GOT3 (cell line): Measurements from ENCODE around the gene UBL4A.
"Not testable (repeated sequence)": the region's sequence is repeated elsewhere in the genome, so short reads cannot be mapped to it uniquely, and the experiment has no call there.

Source experiments
- DNase-seq: peaks from one replicate; lab custom pipeline; 2025; ENCODE audit warnings: mixed read lengths; lab: John Stamatoyannopoulos, UW

UBL4A gene

GRCh38 chrX:154507673-154508383, 21.4 kb upstream of the UBL4A start:
- no peak for DNase-seq

GRCh38 chrX:154506483-154507332, 20.3 kb upstream of the UBL4A start:
- no peak for DNase-seq

- no peak for DNase-seq
Observed at GRCh38 chrX:154505734-154506133, 19.3 kb upstream of the UBL4A start.

GRCh38 chrX:154502989-154503388, 16.6 kb upstream of the UBL4A start:
- no peak for DNase-seq

GRCh38 chrX:154502098-154502497, 15.7 kb upstream of the UBL4A start:
- DNase-seq: no peak

DNA sequence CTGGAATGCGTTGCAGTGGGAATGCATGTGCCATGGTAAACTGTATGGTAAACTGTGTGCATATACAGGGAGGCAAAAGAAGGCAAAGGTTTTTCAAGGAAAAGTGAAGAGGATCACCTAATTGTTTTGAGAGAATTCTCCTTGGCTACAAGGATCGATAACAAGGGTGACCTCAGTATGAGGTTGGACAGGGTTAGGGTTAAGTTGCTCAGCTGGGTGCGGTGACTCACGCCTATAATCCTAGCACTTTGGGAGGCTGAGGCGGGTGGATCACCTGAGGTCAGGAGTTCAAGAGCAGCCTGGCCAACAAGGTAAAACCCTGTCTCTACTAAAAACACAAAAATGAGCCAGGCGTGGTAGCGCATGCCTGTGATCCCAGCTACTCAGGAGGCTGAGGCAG, 15.0 kb upstream of the UBL4A start:
- DNase-seq: not testable (repeated sequence)

DNA sequence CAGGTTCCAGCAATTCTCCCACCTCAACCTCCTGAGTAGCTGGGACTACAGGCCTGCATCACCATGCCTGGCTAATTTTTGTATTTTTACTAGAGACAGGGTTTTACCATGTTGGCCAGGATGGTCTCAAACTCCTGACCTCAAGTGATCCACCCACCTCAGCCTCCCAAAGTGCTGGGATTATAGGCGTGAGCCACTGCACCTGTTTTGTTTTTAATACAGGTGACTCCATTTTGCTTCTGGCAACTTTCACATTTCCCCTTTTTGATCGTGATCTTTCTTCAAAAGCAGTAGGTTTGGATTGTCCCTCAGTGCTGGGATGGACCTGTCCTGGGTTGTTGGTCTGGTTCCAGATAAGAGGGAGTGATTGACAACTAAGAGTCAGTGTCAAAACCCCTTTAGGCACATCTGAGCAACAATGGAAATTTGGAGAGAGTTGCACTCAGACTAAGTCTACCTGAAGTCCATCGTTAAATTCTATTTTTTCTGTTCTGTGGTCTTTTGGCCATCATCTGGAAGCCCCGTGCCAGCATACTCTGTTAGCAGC, 10.2 kb upstream of the UBL4A start:
- DNase-seq: not testable (repeated sequence)

DNA sequence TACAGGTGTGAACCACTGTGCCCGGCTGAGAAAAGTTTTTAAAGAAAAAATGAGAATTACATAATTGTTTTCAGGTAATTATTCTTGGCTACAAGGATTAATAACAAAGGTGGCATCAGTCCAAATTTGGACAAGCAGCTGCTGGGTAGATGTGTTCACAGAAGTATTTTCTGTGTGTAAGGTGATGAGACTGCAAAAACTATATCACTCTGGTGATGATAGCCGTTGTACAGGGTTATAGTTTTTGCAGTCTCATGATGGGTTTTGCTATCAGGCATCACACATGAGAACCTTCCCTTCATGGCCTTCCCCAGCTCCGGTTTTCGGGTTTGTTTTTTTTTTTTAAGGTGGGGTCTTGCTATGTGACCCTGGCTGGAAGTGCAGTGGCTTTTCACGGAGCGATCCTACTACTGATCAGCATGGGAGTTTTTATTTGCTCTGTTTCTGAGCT, 9.1 kb upstream of the UBL4A start:
- no peak for DNase-seq

DNA sequence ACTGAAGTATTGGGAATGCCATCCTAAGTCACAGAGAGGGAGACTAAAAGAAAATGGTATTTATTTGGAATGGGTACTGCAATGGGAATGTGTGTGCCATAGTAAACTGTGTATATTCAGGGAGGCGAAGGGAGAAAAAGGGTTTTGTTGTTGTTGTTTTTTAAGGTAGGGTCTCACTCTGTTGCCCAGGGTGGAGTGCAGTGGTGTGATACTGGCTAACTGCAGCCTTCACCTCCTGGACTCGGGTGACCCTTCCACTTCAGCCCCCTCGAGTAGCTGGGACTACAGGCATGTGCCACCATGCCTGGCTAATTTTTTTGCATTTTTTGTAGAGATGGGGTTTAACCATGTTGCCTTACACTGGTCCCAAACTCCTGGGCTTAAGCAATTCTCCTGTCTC, 8.3 kb upstream of the UBL4A start:
- DNase-seq: no peak

GRCh38 chrX:154490414-154491083, 4.1 kb upstream of the UBL4A start, which contains the start of gene SLC10A3:
Gene SLC10A3 (minus strand): TSS chrX:154490629. CDS start chrX:154488940, 1,689 bp downstream.
- peak; percentile 78 for DNase-seq

DNA sequence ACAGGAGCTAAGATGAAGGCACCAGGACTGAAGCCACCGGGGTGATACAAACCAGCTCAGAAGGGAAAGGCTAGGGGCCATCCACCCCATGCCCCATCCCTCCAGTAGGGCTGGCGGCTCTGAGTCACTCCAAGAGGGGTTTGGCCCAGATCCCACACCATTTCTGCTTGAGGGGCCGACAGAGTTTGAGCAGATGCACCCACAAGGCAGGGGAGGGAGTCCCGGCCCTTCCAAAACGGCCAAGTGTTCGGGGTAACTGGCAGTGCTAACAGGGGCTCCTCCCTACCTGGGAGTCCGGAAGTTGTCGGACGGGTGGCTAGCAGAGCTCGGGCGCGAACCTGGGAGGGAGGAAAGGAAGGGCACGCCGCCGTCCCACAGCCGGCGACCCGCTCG, 3.6 kb upstream of the UBL4A start:
- no peak for DNase-seq

DNA sequence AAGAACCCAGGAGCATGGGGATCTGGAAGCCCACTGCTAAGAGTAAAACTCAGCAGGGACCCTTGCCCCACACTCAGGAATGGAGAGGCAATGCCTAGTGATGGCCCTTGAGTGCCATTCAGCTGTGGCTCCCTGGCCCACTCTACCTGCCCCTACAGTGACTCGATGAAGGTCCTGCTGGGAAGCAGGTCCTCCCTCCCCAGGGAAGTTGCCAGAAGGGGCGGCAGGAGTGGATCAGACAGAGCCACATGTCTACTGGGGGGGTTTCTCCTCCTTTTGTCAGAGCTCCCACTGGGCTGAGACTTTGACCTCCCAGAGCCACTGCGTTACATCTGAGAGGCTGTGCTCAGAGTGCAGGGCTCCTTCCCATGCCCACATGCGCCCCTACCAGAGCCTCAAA, 2.8 kb upstream of the UBL4A start:
- DNase-seq: no peak

GRCh38 chrX:154488336-154489075, 2.1 kb upstream of the UBL4A start:
- DNase-seq: no peak

GRCh38 chrX:154487518-154488290, 1.3 kb upstream of the UBL4A start:
- no peak for DNase-seq

GRCh38 chrX:154486052-154486395, 391 bp downstream of the UBL4A start:
- DNase-seq: no peak

GRCh38 chrX:154485150-154486051, 1.0 kb downstream of the UBL4A start:
- DNase-seq: no peak

DNA sequence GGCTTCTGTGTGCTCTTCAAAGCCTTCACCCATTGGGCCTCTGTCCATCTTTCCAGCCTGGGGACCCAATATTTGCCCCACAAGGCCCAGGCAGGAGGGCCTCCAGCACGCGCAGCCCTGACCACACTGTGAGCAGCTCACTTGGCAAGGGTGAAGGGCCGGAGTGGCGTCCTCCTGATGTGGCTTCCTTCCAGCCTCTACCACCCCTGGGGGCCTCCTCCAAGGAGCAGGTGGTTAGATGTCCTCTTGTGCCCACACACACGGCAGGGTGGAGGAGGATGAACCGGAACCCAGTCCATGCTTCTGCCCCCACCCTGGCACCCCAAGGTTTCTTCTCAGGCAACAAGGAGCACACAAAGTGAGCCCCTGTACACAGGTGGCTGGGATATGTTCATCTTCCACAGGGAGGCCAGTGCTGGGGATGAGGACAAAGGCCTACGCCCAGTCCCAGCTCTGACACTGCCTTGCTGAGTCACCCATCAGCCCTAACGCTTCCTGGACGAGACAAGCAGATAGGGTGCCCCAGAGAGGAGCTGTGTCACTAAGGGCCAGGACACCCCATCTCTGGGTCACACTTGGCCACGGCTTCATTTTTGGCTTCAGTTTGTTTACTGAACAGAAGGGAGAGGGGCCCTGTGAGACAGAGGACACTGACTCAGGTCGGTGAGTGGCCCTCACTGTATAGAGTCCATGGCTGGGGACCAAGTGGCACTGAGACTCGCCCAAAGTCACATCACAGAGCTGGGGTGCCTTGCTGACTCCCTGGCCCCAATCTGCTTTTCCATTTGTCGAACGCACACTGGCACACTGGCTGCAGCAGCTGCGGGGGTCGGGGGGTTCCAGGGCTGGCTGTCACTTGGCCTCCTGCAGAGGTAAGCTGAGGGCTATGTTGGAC, 1.9 kb downstream of the UBL4A start:
- no peak for DNase-seq

- DNase-seq: no peak
Observed at GRCh38 chrX:154483325-154483724, 3.1 kb downstream of the UBL4A start.

- DNase-seq: no peak
Observed at GRCh38 chrX:154482786-154483185, 3.6 kb downstream of the UBL4A start.
